ENCODE results near the gene COL12A1.

DNA sequence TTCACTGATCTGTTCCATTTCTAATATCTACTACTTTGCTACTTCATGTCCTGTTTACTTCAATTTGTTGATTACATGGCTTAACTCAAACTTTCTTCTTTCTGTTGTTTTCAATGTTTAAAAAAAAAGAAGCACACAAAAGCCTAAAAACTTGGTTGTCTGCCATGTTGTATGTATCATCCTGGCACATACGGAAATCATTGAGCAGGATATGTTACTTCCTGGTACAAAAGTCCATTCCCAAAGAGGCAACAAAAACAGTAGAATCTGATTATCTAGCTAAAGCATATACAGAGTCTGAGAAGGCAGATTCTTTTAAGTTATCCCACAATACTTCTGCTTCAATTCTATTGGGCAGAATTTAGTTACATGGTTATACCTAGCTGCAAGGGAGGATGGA lies 14.5 kb upstream of the COL12A1 start:
- TF ChIP-seq EZH2 (conservative IDR thresholded peaks at IDR 0.05; ENCODE audit: low read depth, low read length) (no peak), POLR2AphosphoS5 (IDR thresholded peaks at IDR 0.05; ENCODE audit: low read depth, low read length) (no peak), CTCF (CRISPR knock-in tag; IDR thresholded peaks at IDR 0.05) (no peak), PTBP1 (IDR thresholded peaks at IDR 0.05; ENCODE audit: low read depth, low read length, poor library complexity, severe bottlenecking) (no peak), RBAK (CRISPR knock-in tag; IDR thresholded peaks at IDR 0.05) (no peak), ZNF274 (CRISPR knock-in tag; IDR thresholded peaks at IDR 0.05) (no peak), POLR2A (IDR thresholded peaks at IDR 0.05; ENCODE audit: insufficient read depth in 1 of 2, low read depth in 2 of 2, low read length in 2 of 2) (no peak), JUND (CRISPR knock-in tag; IDR thresholded peaks at IDR 0.05) (no peak), JUN (CRISPR knock-in tag; IDR thresholded peaks at IDR 0.05) (no peak), SMYD3 (CRISPR knock-in tag; IDR thresholded peaks at IDR 0.05) (no peak), TAF1 (CRISPR knock-in tag; IDR thresholded peaks at IDR 0.05) (no peak), SRSF9 (IDR thresholded peaks at IDR 0.05; ENCODE audit: borderline replicate concordance, insufficient read depth, low read depth, low read length, poor library complexity, severe bottlenecking) (no peak), GATAD1 (CRISPR knock-in tag; IDR thresholded peaks at IDR 0.05) (no peak)
- TF ChIP-seq, protein P1, sequence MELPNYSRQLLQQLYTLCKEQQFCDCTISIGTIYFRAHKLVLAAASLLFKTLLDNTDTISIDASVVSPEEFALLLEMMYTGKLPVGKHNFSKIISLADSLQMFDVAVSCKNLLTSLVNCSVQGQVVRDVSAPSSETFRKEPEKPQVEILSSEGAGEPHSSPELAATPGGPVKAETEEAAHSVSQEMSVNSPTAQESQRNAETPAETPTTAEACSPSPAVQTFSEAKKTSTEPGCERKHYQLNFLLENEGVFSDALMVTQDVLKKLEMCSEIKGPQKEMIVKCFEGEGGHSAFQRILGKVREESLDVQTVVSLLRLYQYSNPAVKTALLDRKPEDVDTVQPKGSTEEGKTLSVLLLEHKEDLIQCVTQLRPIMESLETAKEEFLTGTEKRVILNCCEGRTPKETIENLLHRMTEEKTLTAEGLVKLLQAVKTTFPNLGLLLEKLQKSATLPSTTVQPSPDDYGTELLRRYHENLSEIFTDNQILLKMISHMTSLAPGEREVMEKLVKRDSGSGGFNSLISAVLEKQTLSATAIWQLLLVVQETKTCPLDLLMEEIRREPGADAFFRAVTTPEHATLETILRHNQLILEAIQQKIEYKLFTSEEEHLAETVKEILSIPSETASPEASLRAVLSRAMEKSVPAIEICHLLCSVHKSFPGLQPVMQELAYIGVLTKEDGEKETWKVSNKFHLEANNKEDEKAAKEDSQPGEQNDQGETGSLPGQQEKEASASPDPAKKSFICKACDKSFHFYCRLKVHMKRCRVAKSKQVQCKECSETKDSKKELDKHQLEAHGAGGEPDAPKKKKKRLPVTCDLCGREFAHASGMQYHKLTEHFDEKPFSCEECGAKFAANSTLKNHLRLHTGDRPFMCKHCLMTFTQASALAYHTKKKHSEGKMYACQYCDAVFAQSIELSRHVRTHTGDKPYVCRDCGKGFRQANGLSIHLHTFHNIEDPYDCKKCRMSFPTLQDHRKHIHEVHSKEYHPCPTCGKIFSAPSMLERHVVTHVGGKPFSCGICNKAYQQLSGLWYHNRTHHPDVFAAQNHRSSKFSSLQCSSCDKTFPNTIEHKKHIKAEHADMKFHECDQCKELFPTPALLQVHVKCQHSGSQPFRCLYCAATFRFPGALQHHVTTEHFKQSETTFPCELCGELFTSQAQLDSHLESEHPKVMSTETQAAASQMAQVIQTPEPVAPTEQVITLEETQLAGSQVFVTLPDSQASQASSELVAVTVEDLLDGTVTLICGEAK (IDR thresholded peaks at IDR 0.05), result no peak
- TF ChIP-seq, protein P1 (CRISPR knock-in tag; IDR thresholded peaks at IDR 0.05), result no peak
